Cardiac fibroblast (primary cell): Measurements from ENCODE around the gene SLC25A21.

Source experiments
- DNase-seq, 2 donors: peaks; one replicate each; pipeline versions ENCODE4 v3.0.0 to v3.0.0-alpha.2; 2010; ENCODE audit warnings: low read depth in 2 of 2
- H3K4me3 ChIP-seq, 2 donors: replicated peaks in 1 of 2; 1 replicate in 1 of 2; 2 replicates in 1 of 2; pipeline ENCODE4 v1.5.1; 2011; ENCODE audit warnings: low read depth in 2 of 2, low read length in 2 of 2, mild to moderate bottlenecking in 2 of 2, moderate library complexity in 1 of 2
- CTCF ChIP-seq: IDR thresholded peaks from one replicate; pipeline ENCODE4 v1.5.1; 2011; ENCODE audit warnings: low read depth, mild to moderate bottlenecking, low read length, inconsistent platforms

The SLC25A21 gene

GRCh38 chr14:36941783-36942521 is 230.5 kb downstream of the SLC25A21 start:
- peak; percentile 67 to 80 for DNase-seq
- TF ChIP-seq CTCF = peak; percentile 98
- no peak overlapping the region for H3K4me3 ChIP-seq

- no peak overlapping the region for H3K4me3 ChIP-seq
- TF ChIP-seq CTCF = no peak
- DNase-seq = no peak
Observed at GRCh38 chr14:36940476-36940875, 231.9 kb downstream of the SLC25A21 start.

GRCh38 chr14:36939265-36939664 is 233.1 kb downstream of the SLC25A21 start:
- H3K4me3 ChIP-seq = no peak overlapping the region
- DNase-seq = no peak
- no peak for TF ChIP-seq CTCF

- TF ChIP-seq CTCF = no peak
- no peak overlapping the region for H3K4me3 ChIP-seq
- no peak for DNase-seq
Observed at GRCh38 chr14:36938678-36939077, 233.7 kb downstream of the SLC25A21 start.

- H3K4me3 ChIP-seq = no peak overlapping the region
- TF ChIP-seq CTCF = no peak
- DNase-seq = peak in 1 of 2 donors; percentile 36
Observed at GRCh38 chr14:36935976-36936678, 236.3 kb downstream of the SLC25A21 start.

- DNase-seq = no peak
- TF ChIP-seq CTCF = no peak
- no peak overlapping the region for H3K4me3 ChIP-seq
Observed at GRCh38 chr14:36934304-36934703, 238.1 kb downstream of the SLC25A21 start.
